Spinal cord (tissue), 10 donors: ENCODE data around the gene ZFP62. TPM values are rescaled to one million over a fixed set of nuclear protein-coding genes. Genes with fewer than 3 reads are reported as not detected.

Experiments
- DNase-seq, 6 donors: peaks; one replicate each; pipeline versions ENCODE4 v3.0.0 to v3.0.0-alpha.2; 2013 to 2015; ENCODE audit warnings: low spot score in 6 of 6, low read depth in 4 of 6
- H3K27ac ChIP-seq: one replicate; pipeline ENCODE4 v1.5.1; 2013; ENCODE audit warnings: low read depth, low read length, control low read depth
- H3K27me3 ChIP-seq: one replicate; pipeline ENCODE4 v1.6.1; 2013; ENCODE audit warnings: low read length; ENCODE audit not compliant: control insufficient read depth, insufficient read depth
- H3K36me3 ChIP-seq: one replicate; pipeline ENCODE4 v1.6.1; 2013; ENCODE audit warnings: low read length; ENCODE audit not compliant: control insufficient read depth, insufficient read depth
- H3K4me1 ChIP-seq: one replicate; pipeline ENCODE4 v1.6.1; 2013; ENCODE audit warnings: low read length; ENCODE audit not compliant: control insufficient read depth, insufficient read depth
- H3K4me3 ChIP-seq: one replicate; pipeline ENCODE4 v1.5.1; 2013; ENCODE audit warnings: low read depth, low read length, control low read depth
- H3K9me3 ChIP-seq: one replicate; pipeline ENCODE4 v1.6.1; 2013; ENCODE audit warnings: low read length; ENCODE audit not compliant: control insufficient read depth, insufficient read depth
- WGBS: methylation state at CpG from one replicate; pipeline ENCODE4 v1.1.5; 2013; ENCODE audit warnings: missing lambda C conversion rate; ENCODE audit not compliant: insufficient coverage; 5-methylcytosine and 5-hydroxymethylcytosine counted together
- polyA plus RNA-seq, 2 donors: library from polyadenylated mRNA; unstranded; fragments of 120-200 nt; gene quantifications; one replicate each; pipeline ENCODE4 v1.2.1, GENCODE V29; 2013; ENCODE audit not compliant: insufficient read length in 2 of 2
- total RNA-seq, 2 donors: library from RNA; depleted of rRNA in 1 of 2; stranded (reverse); fragments of 120-200 nt in 1 of 2; fragments of >200 nt in 1 of 2; gene quantifications; one replicate each; pipeline versions ENCODE4 v1.2.3 to v1.2.4, GENCODE V29; 2013 to 2014
- donor health status: healthy.

The ZFP62 gene
- total and polyA plus RNA-seq, 4 donors, result 34.1 to 46.2 (median 38.8) TPM

- Histone ChIP-seq H3K9me3 (peaks cover 2% of the 10 kb centered on the region), H3K4me3 (no peak overlapping the region), H3K4me1 (no peaks in the 10 kb centered on the region), H3K27me3 (no peaks in the 10 kb centered on the region), H3K27ac (no peak overlapping the region), H3K36me3 (peaks cover 33% of the 10 kb centered on the region)
- 79% methylated on average over 6 of the region's 13 CpGs for WGBS
- DNase-seq, result no peak
Observed at GRCh38 chr5:180853121-180853847, 7.8 kb downstream of the ZFP62 start.

DNA sequence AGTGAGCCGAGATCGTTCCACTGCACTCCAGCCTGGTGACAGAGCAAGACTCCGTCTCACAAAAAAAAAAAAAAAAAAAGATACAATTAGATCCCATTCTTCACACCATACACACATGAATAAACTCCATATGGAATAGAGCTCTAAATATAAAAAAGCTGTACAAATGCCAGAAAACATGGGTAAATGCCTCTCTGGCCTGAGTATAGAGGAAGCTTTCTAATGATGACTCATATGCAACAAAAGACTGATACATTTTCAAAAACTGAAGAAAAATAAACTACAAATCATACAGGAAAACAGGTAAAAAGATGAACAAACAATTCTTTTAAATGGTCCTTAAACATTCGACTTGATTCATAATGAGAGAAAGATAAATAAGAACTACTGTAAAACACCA, 8.6 kb downstream of the ZFP62 start:
- WGBS, result no CpG with 5 or more reads among the region's 4 CpGs
- Histone ChIP-seq H3K36me3 (peaks cover 32% of the 10 kb centered on the region), H3K27ac (no peak overlapping the region), H3K4me1 (no peaks in the 10 kb centered on the region), H3K4me3 (no peak overlapping the region), H3K9me3 (peaks cover 2% of the 10 kb centered on the region), H3K27me3 (no peaks in the 10 kb centered on the region)
- DNase-seq, result no peak

- 83% methylated on average over 1 of the region's 10 CpGs for WGBS
- Histone ChIP-seq H3K36me3 (peaks cover 33% of the 10 kb centered on the region), H3K27me3 (no peaks in the 10 kb centered on the region)
Observed at GRCh38 chr5:180850434-180851078, 10.5 kb downstream of the ZFP62 start.

GRCh38 chr5:180849827-180850226, 11.2 kb downstream of the ZFP62 start:
- WGBS, result no CpG with 5 or more reads among the region's 4 CpGs
- Histone ChIP-seq H3K4me1 (no peaks in the 10 kb centered on the region), H3K27me3 (no peaks in the 10 kb centered on the region), H3K36me3 (peaks cover 28% of the 10 kb centered on the region), H3K27ac (no peak overlapping the region), H3K9me3 (peaks cover 2% of the 10 kb centered on the region), H3K4me3 (no peak overlapping the region)
- no peak for DNase-seq

More at GRCh38 chr5:180850434-180851078, 10.5 kb downstream of the ZFP62 start:
- Histone ChIP-seq H3K4me3 (no peak overlapping the region), H3K9me3 (peaks cover 2% of the 10 kb centered on the region), H3K4me1 (no peaks in the 10 kb centered on the region), H3K27ac (no peak overlapping the region)
- no peak for DNase-seq

GRCh38 chr5:180848878-180849277, 12.2 kb downstream of the ZFP62 start:
- Histone ChIP-seq H3K9me3 (peaks cover 2% of the 10 kb centered on the region), H3K27me3 (no peaks in the 10 kb centered on the region), H3K36me3 (peaks cover 28% of the 10 kb centered on the region), H3K27ac (no peak overlapping the region), H3K4me1 (no peaks in the 10 kb centered on the region), H3K4me3 (no peak overlapping the region)
- no CpG with 5 or more reads among the region's 1 CpG for WGBS
- no peak for DNase-seq

- no CpG with 5 or more reads among the region's 1 CpG for WGBS
- Histone ChIP-seq H3K27me3 (no peaks in the 10 kb centered on the region), H3K9me3 (peaks cover 2% of the 10 kb centered on the region), H3K36me3 (peaks cover 28% of the 10 kb centered on the region), H3K27ac (no peak overlapping the region), H3K4me1 (no peaks in the 10 kb centered on the region), H3K4me3 (no peak overlapping the region)
- DNase-seq, result no peak
Observed at GRCh38 chr5:180848265-180848664, 12.8 kb downstream of the ZFP62 start.

DNA sequence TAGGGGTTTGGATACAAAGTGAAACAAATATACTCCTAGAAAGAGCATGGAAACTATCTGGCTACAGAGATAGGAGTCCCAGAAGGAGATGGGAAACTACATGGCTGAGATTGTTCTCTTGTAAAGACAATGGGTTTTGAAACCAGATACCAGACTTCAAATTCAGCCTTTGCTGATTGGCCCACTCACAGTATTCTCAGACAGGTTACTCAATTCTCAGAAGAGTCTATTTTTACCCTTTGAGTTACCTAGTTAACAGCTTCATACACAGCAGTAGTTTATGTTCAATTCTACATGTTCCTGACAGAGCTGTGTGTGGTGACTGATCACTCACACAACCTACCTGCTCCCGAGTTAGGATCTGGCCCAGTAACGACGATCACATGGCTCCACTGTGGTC, 14.1 kb downstream of the ZFP62 start:
- Histone ChIP-seq H3K36me3 (peaks cover 28% of the 10 kb centered on the region), H3K27me3 (no peaks in the 10 kb centered on the region), H3K4me1 (no peaks in the 10 kb centered on the region), H3K9me3 (peaks cover 2% of the 10 kb centered on the region), H3K4me3 (no peak overlapping the region), H3K27ac (no peak overlapping the region)
- DNase-seq, result no peak
- 57% methylated on average over 2 of the region's 3 CpGs for WGBS

- H3K4me3 ChIP-seq, result no peak overlapping the region
- peaks cover 16% of the 10 kb centered on the region for H3K36me3 ChIP-seq
- no peaks in the 10 kb centered on the region for H3K27me3 ChIP-seq
- no peaks in the 10 kb centered on the region for H3K9me3 ChIP-seq
- DNase-seq, result no peak
- no peaks in the 10 kb centered on the region for H3K4me1 ChIP-seq
- H3K27ac ChIP-seq, result no peak overlapping the region
- no CpG with 5 or more reads among the region's 1 CpG for WGBS
Observed at GRCh38 chr5:180844858-180845257, 16.2 kb downstream of the ZFP62 start.

DNA sequence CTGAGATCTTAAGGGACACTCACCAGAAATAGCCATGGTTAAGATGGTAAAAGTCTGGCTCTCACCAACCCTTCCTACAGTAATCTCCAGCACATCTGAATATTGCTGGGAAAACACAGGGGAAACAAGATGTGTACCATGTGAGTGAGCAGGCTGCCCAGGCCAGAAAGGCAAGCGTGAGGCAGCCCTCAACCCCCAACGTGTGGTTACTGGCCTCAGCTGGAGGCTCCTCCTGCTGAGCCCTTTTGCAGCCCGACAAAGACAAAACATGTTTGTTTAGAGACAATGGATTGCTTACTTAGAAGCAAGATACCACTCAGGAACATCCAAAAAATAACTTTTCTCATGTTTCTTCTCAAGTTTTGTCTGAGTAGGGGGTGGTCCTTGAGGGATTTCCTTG, 16.6 kb downstream of the ZFP62 start:
- no peak for DNase-seq
- WGBS, result 35% methylated on average over 2 of the region's 3 CpGs
- no peaks in the 10 kb centered on the region for H3K4me1 ChIP-seq
- no peaks in the 10 kb centered on the region for H3K9me3 ChIP-seq
- no peak overlapping the region for H3K4me3 ChIP-seq
- H3K27ac ChIP-seq, result no peak overlapping the region
- no peaks in the 10 kb centered on the region for H3K27me3 ChIP-seq
- peaks cover 12% of the 10 kb centered on the region for H3K36me3 ChIP-seq

GRCh38 chr5:180839935-180840334, 21.1 kb downstream of the ZFP62 start:
- Histone ChIP-seq H3K36me3 (peaks cover 8% of the 10 kb centered on the region), H3K4me1 (no peaks in the 10 kb centered on the region), H3K27me3 (no peaks in the 10 kb centered on the region), H3K4me3 (no peak overlapping the region), H3K9me3 (no peaks in the 10 kb centered on the region), H3K27ac (no peak overlapping the region)
- no peak for DNase-seq
- 100% methylated on average over 3 of the region's 3 CpGs for WGBS
